ENCODE data around the gene ANKRD39.

GRCh38 chr2:96890726-96891385, 33.0 kb upstream of the ANKRD39 start:
- TF ChIP-seq, protein P1, sequence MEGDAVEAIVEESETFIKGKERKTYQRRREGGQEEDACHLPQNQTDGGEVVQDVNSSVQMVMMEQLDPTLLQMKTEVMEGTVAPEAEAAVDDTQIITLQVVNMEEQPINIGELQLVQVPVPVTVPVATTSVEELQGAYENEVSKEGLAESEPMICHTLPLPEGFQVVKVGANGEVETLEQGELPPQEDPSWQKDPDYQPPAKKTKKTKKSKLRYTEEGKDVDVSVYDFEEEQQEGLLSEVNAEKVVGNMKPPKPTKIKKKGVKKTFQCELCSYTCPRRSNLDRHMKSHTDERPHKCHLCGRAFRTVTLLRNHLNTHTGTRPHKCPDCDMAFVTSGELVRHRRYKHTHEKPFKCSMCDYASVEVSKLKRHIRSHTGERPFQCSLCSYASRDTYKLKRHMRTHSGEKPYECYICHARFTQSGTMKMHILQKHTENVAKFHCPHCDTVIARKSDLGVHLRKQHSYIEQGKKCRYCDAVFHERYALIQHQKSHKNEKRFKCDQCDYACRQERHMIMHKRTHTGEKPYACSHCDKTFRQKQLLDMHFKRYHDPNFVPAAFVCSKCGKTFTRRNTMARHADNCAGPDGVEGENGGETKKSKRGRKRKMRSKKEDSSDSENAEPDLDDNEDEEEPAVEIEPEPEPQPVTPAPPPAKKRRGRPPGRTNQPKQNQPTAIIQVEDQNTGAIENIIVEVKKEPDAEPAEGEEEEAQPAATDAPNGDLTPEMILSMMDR (conservative IDR thresholded peaks at IDR 0.05 in 1 of 2, IDR thresholded peaks at IDR 0.05 in 1 of 2; ENCODE audit: low read depth in 1 of 2, low read length in 2 of 2), result no peak
- no peak for TF ChIP-seq EZH2 (IDR thresholded peaks at IDR 0.05; ENCODE audit: low read length, missing control alignments)

All from fibroblast of lung (primary cell).